GM18502 (cell line): ENCODE data around the gene MARCHF2.

Experiments used
- ATAC-seq: cut with Tn5 transposase; IDR thresholded peaks from one replicate; pipeline ENCODE4 v1.9.1; 2021; ENCODE audit warnings: mild to moderate bottlenecking; ENCODE audit not compliant: unreplicated experiment, poor library complexity

The MARCHF2 gene

GRCh38 chr19:8451377-8451776, 38.3 kb downstream of the MARCHF2 start:
- no peak for ATAC-seq

GRCh38 chr19:8451885-8452284, 38.8 kb downstream of the MARCHF2 start:
- ATAC-seq, result no peak

GRCh38 chr19:8452446-8453123, 39.5 kb downstream of the MARCHF2 start:
- ATAC-seq, result no peak

- ATAC-seq, result no peak
Measured at GRCh38 chr19:8453616-8454015, 40.5 kb downstream of the MARCHF2 start.

- ATAC-seq, result no peak
Measured at GRCh38 chr19:8454218-8454617, 41.1 kb downstream of the MARCHF2 start.

GRCh38 chr19:8455018-8455417, 41.9 kb downstream of the MARCHF2 start:
- no peak for ATAC-seq

- ATAC-seq, result no peak
Measured at GRCh38 chr19:8456064-8456463, 43.0 kb downstream of the MARCHF2 start.

GRCh38 chr19:8457209-8457608, 44.1 kb downstream of the MARCHF2 start:
- no peak for ATAC-seq

GRCh38 chr19:8457827-8458226, 44.7 kb downstream of the MARCHF2 start:
- no peak for ATAC-seq

- no peak for ATAC-seq
Measured at GRCh38 chr19:8458380-8458779, 45.3 kb downstream of the MARCHF2 start.

GRCh38 chr19:8459095-8459494, 46.0 kb downstream of the MARCHF2 start:
- no peak for ATAC-seq

GRCh38 chr19:8459520-8460270, 46.6 kb downstream of the MARCHF2 start:
- ATAC-seq, result no peak

- no peak for ATAC-seq
Measured at GRCh38 chr19:8460516-8461298, 47.6 kb downstream of the MARCHF2 start.

GRCh38 chr19:8461376-8461775, 48.3 kb downstream of the MARCHF2 start:
- no peak for ATAC-seq

GRCh38 chr19:8461891-8462290, 48.8 kb downstream of the MARCHF2 start:
- no peak for ATAC-seq

- ATAC-seq, result no peak
Measured at GRCh38 chr19:8462571-8462970, 49.5 kb downstream of the MARCHF2 start.

GRCh38 chr19:8463365-8463764, 50.3 kb downstream of the MARCHF2 start:
- no peak for ATAC-seq

GRCh38 chr19:8466018-8466417, 52.9 kb downstream of the MARCHF2 start:
- ATAC-seq, result no peak

GRCh38 chr19:8468124-8468523, 55.0 kb downstream of the MARCHF2 start:
- no peak for ATAC-seq

GRCh38 chr19:8468761-8469373, 55.8 kb downstream of the MARCHF2 start:
- ATAC-seq, result no peak
